ENCODE results near the gene ZNF239.
"Not testable (repeated sequence)": the region's sequence is repeated elsewhere in the genome, so short reads cannot be mapped to it uniquely, and the experiment has no call there.

Gene ZNF239

GRCh38 chr10:43574001-43574892 lies at the start of gene ZNF239:
Gene ZNF239, minus strand, starts transcription at chr10:43574616. Its CDS starts 16,537 bp downstream, at chr10:43558079.
- DNase-seq = peak; percentile 38

DNA sequence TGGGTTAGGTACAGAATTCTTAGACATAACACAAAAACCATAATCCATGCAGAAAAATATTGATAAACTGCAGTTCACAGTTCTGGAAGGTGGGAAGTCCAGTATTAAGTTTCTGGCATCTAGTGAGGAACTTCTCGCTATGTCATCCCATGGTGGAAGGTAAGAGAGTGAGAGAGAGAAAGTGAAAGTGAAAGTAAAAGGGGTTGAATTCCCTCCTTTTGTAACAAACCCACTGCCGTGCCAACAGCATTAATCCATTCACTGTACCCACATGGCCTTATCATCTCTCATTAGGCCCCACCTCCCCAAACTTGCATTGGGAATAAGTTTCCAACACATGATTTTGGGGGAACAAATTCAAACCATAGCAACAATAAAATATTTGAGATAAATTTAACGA lies 48.9 kb upstream of the ZNF239 start:
- peak; percentile 31 for DNase-seq

GRCh38 chr10:43622038-43622437 lies 47.6 kb upstream of the ZNF239 start:
- DNase-seq = no peak

DNA sequence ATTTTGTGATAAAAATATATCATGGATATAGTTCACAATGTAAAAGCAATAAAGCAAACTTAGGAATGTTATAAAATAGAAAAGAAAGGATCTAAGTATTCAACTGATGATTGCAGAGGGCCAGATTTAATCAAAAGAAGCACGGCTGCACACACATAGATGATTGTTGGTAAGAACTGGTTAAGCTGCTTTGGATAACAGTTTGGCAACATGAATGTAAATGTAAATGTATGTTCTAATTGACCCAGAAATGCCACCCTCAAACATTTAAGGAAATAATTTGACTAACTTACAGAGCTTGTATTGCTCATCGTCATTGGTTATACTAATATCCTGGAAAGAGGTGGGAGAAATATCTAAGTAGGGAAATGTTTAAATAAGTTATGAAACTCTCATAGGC lies 45.0 kb upstream of the ZNF239 start:
- no peak for DNase-seq

GRCh38 chr10:43616697-43617370 lies 42.4 kb upstream of the ZNF239 start:
- DNase-seq = no peak

DNA sequence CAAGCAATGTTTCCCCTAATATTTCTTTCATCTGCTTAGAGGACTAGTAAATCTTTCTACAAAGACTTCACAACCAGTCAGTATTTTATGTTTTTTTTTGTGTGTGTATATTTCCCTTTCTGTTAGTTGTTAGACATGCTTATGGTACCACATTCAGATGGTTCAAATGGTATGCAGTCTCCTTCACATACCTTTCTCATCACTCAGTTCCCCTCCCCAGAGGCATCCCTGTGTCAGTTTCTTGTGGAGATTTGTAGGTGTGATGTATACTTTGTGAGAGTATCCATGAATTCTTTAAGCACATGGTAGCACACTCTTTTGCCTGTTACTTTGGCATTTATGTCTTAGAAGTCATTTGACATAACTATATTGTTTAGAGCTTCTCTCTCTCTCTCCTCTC lies 36.2 kb upstream of the ZNF239 start:
- DNase-seq = no peak

- DNase-seq = no peak
Measured at GRCh38 chr10:43607199-43607573, 32.8 kb upstream of the ZNF239 start.

GRCh38 chr10:43606323-43607198 lies 32.1 kb upstream of the ZNF239 start, which contains the start of gene ZNF485:
Gene ZNF485, plus strand, starts transcription at chr10:43606438. Its CDS starts 613 bp downstream, at chr10:43607051.
- DNase-seq = peak; percentile 34

GRCh38 chr10:43605850-43606322 lies 31.5 kb upstream of the ZNF239 start:
- DNase-seq = no peak

DNA sequence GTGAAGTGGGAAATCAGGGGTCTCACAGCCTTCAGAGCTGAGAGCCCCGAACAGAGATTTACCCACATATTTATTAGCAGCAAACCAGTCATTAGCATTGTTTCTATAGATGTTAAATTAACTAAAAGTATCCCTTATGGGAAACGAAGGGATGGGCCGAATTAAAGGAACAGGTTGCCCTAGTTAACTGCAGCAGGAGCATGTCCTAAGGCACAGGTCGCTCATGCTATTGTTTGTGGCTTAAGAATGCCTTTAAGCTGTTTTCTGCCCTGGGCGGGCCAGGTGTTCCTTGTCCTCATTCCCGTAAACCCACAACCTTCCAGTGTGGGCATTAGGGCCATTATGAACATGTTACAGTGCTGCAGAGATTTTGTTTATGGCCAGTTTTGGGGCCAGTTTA lies 27.2 kb upstream of the ZNF239 start:
- not testable (repeated sequence) for DNase-seq

GRCh38 chr10:43599333-43599732 lies 24.9 kb upstream of the ZNF239 start:
- no peak for DNase-seq

DNA sequence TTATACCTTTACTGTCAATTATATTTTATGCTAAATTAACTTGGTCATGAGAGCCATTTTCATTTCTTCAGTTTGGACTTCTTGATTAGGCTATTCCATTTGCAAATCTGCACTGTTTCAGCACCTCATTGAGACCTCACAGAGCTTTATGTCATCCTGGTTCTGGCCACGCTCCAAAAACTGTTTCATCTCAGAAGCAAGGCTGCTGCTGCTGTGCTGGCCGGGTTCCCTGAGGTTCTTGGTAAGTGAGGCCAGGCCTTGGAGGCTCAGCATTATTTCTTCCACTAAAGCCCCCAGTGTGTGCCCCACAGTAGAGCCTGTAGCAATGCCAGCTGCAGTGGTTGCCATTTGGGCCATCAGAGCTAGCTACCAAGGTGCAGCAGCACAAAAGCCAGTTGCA lies 24.0 kb upstream of the ZNF239 start:
- no peak for DNase-seq

DNA sequence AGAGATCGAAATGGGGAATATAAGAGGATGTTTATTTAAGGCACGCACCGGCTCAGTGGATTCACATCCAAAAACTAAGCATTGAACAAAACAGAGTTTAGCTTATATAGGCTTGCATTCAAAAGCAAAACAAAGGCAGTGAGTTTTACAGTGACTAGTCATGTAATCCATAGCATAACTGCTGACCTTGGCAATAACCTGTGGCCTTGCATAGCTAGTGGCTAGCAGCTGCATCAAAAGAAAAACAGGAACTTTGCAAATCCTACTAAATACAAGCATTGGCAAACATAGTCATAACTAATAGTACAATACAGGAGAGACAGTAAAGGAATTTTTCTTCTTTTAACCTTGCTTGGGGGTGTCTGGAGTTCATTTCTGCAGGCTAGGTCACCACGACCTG lies 22.1 kb upstream of the ZNF239 start:
- no peak for DNase-seq

DNA sequence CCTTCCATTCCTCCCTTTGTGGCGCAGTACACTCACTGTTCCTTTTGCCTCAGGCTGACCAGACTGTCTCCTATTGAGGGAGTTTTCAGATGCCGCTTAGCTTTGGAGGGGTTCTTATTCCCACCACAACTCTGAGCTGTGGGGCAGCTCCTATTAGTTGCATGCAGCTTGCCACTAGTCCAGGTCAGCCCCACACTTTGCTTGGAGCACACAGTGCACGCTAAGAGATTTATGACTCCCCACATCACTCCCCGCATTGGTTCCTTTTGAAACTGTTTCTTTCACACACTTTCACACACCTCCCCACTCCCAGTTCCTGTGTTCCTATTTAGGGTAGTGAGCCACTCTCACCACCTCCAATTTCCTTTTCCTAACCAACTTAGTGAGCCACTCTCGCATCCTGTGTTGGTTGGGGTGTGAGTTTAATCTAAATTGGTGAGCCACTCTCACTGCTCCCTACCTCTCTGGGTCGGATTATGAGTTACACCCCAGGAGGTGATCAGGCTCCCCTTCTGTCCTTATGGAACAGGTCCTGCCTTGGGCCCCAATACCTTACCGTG lies 21.4 kb upstream of the ZNF239 start:
- DNase-seq = no peak

GRCh38 chr10:43594944-43595589 lies 20.7 kb upstream of the ZNF239 start:
- DNase-seq = peak; percentile 4

DNA sequence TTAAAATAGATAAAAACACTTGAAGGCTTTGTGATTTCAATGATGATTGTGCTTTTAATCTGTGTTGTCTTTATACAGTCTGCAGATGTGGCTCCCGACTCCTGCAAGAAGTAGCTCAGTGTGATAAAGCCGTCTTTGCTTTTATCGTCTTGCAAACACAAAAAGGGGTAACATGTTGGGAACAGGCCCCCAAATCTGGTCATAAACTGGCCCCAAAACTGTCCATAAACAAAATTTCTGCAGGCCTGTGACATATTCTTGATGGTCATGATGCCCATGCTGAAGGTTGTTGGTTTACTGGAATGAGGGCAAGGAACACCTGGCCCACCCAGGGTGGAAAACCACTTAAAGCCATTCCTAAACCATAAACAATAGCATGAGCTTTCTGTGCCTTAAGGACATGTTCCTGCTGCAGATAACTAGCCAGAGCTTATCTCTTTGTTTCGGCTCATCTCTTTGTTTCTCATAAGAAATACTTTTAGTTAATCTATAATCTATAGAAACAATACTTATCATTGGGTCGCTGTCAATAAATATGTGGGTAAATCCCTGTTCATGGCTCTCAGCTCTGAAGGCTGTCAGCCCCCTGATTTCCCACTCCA lies 17.0 kb upstream of the ZNF239 start:
- no peak for DNase-seq

DNA sequence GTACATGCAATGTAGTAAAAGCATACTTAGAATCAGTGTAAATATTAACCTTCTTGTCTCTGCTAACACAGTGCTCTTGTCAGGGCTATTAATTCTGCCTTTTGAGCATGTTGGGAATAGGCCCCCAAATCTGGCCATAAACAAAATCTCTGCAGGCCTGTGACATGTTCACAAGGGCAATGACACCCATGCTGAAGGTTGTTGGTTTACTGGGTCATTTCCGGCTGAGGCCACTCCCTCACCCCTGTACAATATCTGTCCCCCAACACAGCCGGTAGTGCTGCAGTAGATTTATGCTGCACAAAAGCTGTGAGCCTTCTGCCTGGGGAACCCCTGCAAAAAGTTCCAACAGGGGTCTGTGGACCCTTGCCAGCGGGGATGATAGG lies 12.3 kb upstream of the ZNF239 start:
- not testable (repeated sequence) for DNase-seq

DNA sequence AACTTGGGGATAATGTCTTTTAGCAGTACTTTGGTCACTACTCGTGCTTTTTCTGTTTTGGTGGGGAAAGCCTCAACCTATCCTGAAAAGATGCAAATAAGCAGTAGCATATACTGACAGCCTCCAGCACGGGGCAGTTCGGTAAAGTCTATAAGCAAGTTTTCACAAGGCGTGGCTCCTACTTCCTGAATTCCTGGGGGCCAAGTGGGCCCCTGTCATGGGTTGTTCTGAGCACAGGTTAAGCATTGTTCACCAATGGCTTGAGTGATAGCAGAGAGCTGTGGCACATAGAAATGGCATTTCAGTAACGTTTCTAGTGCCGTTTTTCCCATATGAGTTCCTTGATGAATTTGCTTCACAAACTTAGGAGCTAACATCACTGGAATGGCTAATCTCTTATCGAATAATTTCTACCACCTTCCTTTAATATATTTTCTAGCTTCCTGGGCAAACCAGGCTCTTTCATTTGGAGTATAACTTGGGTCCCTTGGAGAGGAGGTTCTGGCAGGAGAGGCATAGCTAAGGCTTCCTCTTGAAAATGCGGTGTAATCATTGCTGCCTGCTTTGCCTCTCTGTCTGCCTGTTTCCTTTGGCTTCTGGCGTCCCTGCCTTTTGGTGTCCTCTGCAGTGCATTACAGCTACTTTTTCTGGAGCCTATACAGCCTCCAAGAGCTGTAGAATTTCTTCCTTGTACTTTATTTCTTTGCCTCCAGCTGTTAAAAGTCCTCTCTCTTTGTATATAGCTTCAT lies 11.7 kb upstream of the ZNF239 start:
- DNase-seq = no peak

DNA sequence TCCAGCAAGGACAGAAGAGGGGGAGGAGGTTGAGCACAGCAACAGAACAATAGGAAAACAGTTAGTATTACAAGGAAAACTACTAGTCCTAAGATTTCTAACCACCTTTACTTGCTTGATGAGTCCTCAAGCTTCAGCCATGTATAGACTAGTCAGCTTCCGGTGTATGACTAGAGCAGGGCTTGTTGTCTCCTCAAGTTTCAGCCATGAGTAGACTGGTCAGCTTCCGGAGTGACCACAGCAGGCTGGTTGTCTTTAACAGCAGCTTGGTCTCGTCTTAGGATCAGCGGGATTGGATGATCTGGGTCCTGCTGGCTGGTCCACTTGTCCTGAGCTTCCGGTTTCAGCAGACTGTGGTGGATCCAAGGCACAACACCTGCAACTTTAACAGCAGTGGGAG lies 10.6 kb upstream of the ZNF239 start:
- no peak for DNase-seq

- DNase-seq = no peak
Measured at GRCh38 chr10:43584051-43584450, 9.6 kb upstream of the ZNF239 start.

DNA sequence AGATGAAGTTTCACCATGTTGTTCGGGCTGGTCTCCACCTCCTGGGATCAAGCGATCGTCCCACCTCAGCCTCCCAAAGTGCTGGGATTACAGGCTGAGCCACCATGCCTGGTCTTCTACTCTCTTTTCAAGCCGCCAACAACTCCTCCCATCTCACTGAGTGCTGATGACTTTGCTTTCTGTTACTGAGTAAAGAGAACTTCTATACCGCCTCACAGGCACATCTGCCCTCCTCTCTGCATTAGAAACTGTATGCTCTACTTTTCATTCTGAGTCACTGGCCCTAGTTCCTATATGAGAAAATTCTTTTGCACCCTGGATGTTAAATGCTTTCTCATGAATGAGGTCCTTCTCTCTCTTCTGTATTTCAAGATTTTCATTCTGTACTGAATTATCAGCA lies 2.2 kb upstream of the ZNF239 start:
- DNase-seq = no peak

Data from DMS79 treated with DMSO at 0.1 percent for 48 hours (cell line).